ENCODE results near the gene GPR158.

DNA sequence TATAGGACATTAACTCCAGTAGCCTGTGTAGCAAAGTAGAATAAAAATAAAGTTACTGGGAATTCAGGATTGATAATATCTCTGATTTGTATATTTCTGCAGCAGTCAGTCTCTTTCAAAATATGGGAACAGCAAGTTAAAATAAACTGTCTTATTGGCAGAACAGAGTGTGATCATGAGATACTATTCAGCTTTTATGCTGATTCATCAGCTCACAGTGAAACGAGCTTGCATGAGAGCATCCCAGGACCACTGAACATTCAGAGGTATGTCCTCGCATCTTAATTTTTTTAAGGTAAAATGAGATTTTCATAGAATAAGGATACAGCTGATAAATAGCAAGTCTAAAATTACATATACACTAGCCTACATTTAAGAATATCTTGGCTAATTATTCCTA is 476.7 kb downstream of the GPR158 start:
- TF ChIP-seq, protein P1, sequence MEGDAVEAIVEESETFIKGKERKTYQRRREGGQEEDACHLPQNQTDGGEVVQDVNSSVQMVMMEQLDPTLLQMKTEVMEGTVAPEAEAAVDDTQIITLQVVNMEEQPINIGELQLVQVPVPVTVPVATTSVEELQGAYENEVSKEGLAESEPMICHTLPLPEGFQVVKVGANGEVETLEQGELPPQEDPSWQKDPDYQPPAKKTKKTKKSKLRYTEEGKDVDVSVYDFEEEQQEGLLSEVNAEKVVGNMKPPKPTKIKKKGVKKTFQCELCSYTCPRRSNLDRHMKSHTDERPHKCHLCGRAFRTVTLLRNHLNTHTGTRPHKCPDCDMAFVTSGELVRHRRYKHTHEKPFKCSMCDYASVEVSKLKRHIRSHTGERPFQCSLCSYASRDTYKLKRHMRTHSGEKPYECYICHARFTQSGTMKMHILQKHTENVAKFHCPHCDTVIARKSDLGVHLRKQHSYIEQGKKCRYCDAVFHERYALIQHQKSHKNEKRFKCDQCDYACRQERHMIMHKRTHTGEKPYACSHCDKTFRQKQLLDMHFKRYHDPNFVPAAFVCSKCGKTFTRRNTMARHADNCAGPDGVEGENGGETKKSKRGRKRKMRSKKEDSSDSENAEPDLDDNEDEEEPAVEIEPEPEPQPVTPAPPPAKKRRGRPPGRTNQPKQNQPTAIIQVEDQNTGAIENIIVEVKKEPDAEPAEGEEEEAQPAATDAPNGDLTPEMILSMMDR (IDR thresholded peaks at IDR 0.05) = no peak
- TF ChIP-seq POLR2A (IDR thresholded peaks at IDR 0.05) (no peak), POLR2AphosphoS5 (IDR thresholded peaks at IDR 0.05) (no peak), EP300 (IDR thresholded peaks at IDR 0.05) (no peak)
